HG02852 (cell line): Measurements from ENCODE around the gene STAB2.

Experiments used
- ATAC-seq: cut with Tn5 transposase; IDR thresholded peaks from one replicate; pipeline ENCODE4 v1.9.1; 2021; ENCODE audit warnings: mild to moderate bottlenecking, moderate library complexity; ENCODE audit not compliant: unreplicated experiment

STAB2 gene

GRCh38 chr12:103586132-103586531 lies 941 bp upstream of the STAB2 start:
- ATAC-seq = no peak

GRCh38 chr12:103588680-103589079 lies 1.6 kb downstream of the STAB2 start:
- ATAC-seq = no peak

GRCh38 chr12:103589517-103589916 lies 2.4 kb downstream of the STAB2 start:
- ATAC-seq = no peak

- ATAC-seq = no peak
Observed at GRCh38 chr12:103590271-103590670, 3.2 kb downstream of the STAB2 start.

- no peak for ATAC-seq
Observed at GRCh38 chr12:103596981-103597380, 9.9 kb downstream of the STAB2 start.

- no peak for ATAC-seq
Observed at GRCh38 chr12:103599274-103599673, 12.2 kb downstream of the STAB2 start.

GRCh38 chr12:103600967-103601728 lies 14.1 kb downstream of the STAB2 start:
- no peak for ATAC-seq

GRCh38 chr12:103620395-103620794 lies 33.3 kb downstream of the STAB2 start:
- ATAC-seq = no peak

- ATAC-seq = no peak
Observed at GRCh38 chr12:103623716-103624115, 36.6 kb downstream of the STAB2 start.

GRCh38 chr12:103626498-103626897 lies 39.4 kb downstream of the STAB2 start:
- ATAC-seq = no peak

GRCh38 chr12:103627189-103627855 lies 40.2 kb downstream of the STAB2 start:
- no peak for ATAC-seq

- ATAC-seq = peak; percentile 67
Observed at GRCh38 chr12:103632554-103633216, 45.6 kb downstream of the STAB2 start.

- no peak for ATAC-seq
Observed at GRCh38 chr12:103634732-103635131, 47.7 kb downstream of the STAB2 start.

GRCh38 chr12:103635419-103635818 lies 48.3 kb downstream of the STAB2 start:
- ATAC-seq = no peak

GRCh38 chr12:103637021-103637420 lies 49.9 kb downstream of the STAB2 start:
- ATAC-seq = no peak

- no peak for ATAC-seq
Observed at GRCh38 chr12:103637429-103637828, 50.4 kb downstream of the STAB2 start.

GRCh38 chr12:103639983-103640382 lies 52.9 kb downstream of the STAB2 start:
- no peak for ATAC-seq

- ATAC-seq = no peak
Observed at GRCh38 chr12:103640410-103640809, 53.3 kb downstream of the STAB2 start.

GRCh38 chr12:103640831-103641230 lies 53.8 kb downstream of the STAB2 start:
- peak; percentile 59 for ATAC-seq

GRCh38 chr12:103642240-103642864 lies 55.3 kb downstream of the STAB2 start:
- no peak for ATAC-seq

GRCh38 chr12:103645202-103645601 lies 58.1 kb downstream of the STAB2 start:
- no peak for ATAC-seq
